Measurements from ENCODE around the gene RFNG.

RFNG gene

DNA sequence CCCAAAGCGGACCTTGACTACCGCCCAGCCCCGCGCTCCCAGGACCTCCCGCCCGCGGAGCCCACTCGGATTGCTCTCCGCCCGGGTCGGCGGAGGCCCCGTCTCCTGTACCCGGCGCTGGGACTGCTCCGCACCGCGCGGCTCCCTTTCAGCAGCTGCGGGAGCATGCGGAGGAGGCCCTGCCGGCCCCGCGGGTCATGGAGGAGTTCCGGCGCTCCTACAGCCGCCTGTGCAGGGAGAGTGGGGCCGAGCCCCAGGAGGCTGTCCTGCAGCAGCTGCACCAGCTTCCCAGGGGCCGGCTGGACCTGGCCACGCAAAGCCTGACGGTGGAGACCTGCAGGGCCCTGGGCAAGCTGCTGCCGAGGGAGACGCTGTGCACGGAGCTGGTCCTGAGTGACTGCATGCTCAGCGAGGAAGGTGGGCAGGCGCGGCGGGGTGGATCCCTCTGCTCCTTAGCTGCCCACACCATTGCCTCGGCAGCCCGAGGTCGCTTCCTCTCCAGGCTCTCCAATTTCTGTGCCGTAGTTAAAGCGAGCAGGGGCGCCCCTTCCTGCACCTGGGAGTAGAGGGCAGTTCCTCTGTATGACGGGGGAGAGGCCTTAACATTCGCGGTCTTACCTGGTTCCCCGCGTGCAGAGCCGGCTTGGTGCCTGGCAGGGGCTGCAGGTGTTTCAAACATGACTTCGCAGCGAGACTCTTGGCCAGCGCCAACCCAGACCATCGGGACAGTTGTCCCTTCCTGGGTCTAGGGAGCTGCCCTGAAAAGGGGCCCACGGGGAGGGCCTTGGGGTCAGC, 28.0 kb downstream of the RFNG start:
- DNase-seq: no peak

DNA sequence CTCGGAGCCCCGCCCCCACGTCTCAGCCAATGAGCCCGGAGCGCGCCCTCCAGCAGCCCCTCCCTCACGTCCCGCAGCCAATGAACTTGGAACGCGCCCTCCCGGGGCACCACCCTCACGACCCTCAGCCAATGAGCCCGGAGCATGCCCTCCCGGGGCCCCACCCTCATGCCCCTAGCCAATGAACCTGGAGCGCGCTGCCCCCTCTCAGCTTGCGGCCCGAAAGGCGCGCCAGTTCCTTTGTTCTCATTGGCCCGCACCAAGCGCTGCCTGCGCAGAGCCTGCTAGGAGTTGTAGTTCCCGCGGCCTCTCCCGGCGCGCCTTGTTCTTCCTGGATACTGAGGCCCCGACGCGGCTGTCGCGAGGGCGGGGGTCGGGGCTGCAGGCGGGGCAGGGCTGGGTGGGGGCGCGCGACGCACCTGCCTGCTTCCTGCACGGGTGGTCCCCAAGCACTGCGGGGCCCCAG, 28.6 kb downstream of the RFNG start, which contains the start of gene LRRC45:
Gene LRRC45 (plus strand): TSS at position 325 of the 466 bp plus-strand sequence. CDS start 339 bp downstream, outside the sequence.
- DNase-seq: peak; percentile 99 to 100

DNA sequence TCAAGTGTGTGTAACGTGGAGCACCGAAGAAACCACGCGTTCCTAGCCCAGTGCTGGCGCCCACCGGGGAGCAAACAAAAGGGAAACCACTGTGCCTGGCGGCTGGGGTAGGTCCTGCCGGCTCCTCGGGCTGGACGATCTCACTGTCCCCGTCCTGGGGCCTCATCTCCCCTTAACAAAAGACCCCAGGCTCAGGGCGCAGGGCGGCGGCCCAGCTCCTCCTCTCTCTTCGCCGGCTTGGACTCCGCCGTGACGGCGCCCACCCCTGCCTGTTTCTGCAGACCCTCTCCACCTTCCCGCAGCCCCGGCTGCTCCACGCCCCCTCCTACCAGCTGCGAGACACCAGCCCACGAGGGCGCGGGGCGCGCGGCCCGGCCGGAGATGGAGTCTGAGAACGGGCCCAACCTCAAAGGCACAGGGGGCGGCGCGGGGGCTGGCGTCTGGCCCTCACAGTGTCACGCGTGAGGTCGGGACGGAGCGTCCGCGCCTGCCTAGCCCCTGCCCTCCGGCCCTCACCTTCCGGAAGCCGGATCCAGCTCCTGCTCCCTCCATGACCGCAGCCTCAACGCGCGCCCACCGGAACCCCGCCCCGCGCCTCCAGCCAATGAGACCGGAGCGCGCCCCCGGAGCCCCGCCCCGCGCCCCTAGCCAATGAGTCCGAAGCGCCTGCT, 29.2 kb downstream of the RFNG start, which contains the start of gene CENPX:
Gene CENPX (minus strand): TSS at position 569 of the 671 bp plus-strand sequence. CDS start 17 bp downstream, at position 552.
- DNase-seq: no peak

DNA sequence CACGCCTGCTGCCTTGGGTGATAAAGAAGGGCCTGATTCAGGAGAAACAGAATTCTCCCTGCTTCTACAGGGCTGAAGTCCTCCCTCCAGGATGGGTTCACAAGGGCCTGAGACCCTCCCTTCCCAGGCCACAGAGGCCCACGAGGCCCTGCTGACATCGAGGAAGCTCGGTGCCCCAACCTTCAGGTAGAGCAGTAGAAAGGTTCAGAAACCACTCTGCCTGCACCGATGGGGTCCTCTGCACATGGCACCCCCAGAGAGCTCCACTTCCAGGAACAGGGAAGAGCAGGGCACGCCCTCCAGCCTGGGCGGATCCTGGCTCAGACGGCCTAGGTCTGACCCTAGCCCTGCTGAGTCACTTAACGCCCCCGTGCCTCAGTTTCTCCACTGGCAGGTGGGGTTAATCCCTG, 29.7 kb downstream of the RFNG start:
- no peak for DNase-seq

DNA sequence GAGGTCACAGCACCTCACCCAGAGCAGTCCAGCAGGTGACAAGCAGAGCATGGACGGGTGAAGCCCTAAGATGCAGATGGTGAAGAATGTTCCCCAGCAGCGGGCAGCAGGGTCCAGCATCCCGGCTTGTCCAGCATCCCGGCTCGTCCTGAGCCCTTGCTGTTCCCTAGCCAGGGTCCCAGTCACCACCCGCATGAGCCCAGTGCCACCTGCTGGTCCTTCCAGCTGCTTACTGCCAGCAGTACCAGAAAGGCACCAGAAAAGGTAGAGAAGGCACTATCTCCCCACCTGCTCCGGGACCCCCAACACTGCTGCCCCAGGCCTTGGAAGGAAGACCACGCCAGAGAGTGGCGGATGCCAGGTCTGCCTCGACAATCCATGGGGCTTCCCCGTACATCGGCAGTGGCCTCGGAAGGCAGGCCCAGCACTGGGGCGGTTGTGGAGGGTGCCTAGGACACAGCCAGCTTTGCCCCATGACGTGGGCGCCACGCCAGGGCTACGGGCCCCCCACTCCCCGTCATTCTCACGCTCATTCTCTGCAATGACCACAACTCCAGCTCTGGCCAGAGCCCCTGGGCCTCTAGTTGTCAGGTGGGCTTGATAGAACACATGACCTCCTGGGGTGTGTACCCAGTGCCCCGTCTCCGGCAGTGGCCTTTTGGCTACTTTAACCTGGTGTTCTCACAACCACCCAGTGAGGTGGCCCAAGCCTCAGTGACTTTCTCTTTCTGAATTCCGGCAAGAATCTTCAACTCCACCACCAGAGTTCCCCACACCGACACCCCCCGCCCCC, 30.3 kb downstream of the RFNG start:
- peak; percentile 36 to 75 for DNase-seq

DNA sequence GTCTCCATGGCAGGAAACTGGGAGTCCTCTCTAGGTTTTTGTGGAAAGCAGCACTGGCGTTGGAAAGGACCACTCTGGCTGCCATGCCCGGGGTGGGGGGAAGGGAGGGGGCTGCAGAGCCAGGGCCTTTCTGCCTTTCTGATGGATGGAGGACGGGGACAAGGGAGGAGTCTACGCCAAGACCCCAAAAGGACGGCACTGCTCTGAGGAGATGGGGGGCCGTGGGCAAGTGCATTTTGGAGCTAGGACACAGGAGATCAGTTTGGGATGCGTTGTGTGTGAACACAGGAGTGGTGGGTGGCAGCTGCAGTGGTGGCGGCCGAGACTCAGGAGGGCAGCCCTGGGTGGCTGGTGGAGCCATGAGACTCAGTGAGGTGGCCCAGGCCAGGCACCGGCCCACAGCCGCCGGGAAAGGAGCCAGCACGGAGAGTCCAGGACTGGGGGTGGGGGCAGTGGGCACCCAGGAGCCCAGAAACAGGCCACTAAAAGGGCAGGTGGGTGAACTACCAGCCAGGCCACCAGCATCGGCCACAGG, 31.0 kb downstream of the RFNG start:
- no peak for DNase-seq

DNA sequence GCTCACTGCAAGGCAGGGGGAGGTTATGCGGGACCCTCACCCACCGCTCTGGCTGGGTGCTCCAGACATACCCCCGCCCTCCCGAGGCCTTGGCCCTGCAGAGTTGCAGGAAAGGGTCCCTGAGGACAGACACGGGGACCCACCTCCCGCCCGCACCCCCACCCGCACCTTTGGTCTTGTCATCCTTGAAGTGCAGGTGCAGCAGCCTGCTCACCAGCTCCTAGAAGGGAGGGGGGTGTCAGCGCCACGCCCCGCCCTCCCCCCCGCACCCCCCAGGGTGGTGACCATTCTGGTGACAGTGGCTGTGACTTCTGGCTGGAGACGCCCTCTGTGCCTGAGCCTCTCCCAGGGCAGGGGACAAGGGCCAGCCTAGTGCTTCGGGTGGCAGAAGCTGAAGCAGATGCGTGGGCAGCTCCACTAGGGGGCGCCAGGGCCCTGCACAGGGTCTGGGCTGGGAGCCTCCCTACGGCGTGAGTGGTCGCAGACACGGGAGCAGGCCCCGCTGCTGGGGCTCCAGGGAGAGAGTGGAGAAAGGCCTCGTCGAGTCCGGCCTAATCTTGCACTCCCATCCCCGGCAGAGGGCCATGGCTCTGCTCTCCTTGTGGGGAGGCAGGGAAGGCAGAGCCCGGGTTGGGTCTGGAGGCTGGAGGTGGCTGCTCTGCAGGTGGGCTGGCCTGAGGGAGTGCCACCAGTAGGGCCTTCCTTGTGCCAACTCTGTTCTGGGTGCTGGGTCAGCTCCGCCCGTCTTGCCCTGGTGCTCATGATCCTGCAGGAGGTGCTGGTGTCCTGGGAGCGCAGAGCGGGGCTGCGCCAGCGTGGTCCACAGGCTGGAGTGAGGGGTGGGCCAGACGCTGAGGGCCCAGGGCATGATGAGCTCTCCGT, 31.7 kb downstream of the RFNG start:
- DNase-seq: no peak

DNA sequence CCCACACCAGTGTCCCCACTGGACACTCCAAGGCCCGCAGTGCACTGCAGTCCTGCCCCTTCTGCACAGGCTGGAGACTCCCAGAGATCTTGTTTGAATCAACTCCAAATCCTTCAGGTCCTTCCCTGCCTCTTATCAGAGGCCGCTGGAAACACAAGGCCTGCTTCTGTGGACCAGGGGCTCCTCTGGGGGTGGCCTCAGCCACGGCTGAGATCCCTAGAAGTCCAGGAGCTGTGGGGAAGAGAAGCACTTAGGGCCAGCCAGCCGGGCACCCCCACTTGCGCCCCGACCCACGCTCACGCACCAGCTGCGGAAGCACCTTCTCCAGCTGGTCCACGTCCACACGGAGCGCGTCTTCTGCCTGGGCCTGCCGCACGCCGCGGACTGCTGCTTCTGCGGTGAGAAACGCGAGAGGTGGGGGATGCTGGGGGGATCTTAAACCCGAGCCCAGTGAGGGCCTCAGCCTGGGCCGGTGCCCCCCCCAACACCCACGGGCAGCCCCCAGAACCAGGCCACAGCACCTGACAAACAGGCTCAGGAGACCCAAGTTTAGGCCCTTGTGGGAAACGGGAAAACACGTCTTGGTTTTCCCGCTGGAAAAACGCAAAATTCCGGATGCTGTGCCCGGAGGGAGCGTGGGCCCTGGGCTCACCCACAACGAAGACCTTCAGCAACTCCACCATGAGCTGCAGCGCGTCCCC, 32.5 kb downstream of the RFNG start:
- no peak for DNase-seq

DNA sequence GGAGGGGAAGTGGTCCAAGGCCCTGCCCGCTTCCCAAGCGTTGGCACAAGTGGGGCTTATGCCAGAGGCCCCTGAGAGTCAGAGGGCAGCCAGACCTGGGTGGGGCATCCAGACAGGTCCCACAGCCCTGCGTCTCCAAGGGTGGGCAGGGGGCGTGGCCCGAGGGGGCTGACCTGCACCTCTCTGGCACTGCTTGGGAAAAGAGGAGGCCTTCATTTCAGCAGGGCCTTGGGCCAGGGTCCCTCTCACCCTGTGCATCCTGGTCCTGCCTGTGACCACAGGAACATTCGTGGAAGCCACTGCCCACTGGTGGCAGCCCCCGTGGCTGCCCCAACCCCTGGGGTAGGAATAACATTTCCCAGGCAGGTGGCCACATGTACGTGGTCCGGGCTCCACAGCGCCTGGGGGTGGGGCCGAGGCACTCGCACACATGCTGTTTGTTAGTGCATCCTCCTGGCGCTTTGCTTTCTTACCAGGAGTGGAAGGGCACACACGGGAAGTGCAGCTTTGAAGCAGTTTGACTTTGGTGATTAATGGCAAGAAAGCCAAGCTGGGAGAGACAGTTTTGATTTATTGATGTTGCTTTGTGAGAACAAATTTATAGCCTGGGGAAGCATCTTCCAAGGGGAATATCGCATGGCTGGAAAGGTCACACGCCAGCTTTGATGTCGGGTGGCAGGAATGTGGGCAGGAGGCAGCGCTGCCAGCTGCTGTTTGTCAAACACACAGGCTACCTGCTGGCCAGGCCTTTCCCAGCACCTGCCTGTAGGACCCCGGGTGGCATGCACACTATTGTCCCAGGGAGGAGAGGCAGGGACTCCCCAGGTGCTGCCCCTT, 33.2 kb downstream of the RFNG start:
- no peak for DNase-seq

DNA sequence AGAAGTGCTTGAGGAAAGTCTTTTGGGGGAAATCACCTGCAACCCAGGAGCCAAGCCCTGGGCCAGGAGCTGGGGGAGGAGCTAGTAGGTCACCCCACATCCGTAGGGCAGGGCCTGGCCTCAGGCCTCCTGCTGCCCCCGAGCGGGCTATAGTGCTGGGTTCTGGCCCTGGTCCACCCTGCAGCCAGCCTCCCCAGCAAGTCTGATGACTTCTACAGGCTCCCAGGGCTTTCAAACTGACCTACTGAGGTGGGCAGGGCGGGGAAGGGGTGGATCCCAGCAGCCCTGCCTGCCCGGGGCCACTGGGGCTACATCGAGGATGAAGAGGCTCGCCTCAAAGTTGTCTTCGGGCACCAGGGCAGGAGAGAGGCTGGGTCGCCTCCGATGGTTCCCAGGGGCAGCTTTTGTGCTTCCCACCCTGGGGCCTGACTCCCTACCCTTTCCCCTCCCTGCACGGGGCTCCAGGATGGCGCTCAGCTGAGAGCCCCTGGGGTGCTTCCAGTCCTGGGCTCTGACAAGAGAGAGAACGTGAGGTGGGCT, 33.9 kb downstream of the RFNG start:
- no peak for DNase-seq

DNA sequence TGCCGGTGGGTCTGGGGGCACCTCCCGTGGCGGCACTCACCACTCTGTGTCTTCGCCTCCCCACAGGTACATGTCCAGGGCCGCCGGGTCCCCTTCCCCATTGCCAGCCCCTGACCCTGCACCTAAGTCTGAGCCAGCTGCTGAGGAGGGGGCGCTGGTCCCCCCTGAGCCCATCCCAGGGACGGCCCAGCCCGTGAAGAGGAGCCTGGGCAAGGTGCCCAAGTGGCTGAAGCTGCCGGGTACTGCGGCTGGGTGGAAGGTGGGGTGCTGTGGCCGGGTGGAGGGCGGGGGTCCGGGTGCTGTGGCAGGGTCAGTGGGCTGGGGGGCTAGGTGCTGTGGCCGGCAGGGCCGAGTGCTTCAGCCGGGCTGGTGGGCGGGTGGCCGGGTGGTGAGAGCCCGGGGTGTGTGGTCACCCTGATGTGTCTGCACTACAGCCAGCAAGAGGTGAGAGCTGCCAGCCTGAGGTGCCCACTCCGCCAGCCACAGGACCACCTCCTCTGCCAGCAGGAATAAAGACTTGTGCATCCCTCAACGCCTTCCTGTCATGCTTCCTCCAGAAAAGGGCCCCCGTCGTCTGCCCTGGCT, 34.6 kb downstream of the RFNG start:
- no peak for DNase-seq

DNA sequence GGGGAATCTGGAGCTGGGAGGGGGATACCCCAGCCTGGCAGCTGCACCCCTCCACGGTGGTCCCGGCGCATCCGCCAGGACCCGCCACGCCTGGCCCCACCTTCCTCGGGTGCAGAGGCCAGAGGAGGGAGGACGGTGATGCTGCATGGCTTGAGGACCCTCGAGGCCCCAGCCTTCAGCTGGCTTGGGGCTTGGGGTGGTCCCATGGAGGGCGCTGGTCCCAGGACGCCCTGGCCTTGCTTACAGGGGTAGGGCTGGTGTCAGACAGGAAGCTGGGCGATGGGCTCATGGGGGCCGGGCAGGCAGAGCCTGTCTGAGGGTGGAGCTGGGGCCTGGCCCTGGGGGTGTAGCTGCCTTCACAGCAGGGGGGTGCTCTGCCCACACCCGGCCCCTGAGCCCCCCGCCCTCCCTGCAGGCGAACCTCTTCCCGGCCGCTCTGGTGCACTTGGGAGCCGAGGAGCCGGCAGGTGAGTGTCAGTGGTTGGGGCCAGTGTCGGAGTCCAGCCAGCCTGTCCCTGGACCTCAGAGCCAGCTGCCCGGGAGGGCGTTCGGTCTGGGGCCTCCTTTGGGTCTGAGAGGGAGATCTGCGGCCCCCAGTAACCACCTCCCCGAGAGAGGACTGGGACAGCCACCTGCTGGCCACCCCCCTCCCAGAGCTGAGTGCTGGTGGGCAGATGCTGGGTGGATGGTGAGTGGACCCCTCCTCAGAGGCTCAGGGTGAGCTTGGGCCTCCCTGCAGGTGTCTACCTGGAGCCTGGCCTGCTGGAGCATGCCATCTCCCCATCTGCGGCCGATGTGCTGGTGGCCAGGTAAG, 35.3 kb downstream of the RFNG start:
- no peak for DNase-seq

DNA sequence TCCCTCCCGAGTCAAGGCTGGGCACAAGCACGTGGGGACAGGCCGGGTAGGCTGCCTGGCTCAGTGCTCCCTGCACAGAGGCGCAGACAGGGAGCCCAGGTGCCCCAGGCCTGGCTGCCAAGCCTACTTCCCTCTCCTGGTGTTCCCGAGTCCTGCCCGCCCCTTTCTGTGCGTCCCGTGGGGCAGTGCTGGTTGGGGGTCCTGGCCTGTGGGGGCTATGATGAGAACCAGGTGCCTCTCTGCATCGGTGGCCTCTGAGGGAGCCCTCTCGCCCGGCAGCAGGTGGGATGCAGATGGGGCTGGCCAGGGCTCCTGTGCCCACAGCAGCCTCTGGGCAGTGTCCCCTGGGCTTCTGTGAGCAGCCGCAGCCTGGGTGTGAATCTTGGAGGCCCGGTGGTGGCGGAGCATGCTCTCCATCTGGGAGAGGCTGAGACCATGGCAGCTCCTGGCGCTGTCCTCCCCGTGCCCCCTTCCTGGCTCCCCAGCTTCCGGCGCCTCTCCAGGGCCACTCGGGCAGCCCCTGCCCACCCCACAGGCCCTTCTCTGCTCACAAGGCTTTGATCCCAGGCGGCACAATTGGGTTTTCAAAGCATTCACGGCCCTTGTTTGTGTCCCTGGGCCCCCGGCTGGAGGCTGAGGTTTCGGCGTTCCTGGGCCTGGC, 36.2 kb downstream of the RFNG start:
- no peak for DNase-seq

DNA sequence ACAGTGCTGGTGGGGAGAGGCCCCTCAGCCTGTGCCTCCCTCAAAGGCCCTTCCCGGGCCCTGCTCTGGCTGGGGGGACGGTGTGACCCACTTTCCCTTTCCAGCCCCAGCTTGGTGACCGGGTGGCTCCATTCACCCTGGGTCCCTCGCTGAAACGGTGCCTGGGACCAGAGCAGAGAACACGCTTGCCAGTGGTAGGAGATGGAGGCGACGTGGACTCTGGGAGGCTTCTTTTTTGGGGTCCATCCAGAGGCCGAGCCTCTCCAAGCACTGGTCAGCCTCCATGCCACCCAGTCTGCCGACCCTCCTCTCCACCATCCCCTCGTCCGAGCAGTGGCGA, 36.7 kb downstream of the RFNG start:
- DNase-seq: no peak

DNA sequence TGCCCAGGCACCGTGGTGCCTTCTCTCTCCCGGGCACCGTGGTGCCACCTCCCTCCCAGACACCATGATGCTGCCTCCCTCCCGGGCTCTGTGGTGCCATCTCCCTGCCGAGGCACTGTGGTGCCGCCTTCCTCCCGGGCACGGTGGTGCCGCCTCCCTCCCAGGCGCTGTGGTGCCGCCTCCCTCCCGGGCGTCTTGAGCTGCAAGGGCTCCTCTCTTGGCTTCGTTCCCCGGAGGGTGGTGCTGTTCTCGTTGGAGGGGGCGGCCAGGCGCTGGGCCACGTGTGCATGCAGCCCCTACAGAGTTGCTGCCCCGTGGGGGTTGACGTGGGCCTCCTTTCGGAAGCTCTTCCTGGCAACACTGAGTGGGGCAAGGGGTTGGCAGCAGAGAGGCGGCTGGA, 37.2 kb downstream of the RFNG start:
- DNase-seq: no peak

DNA sequence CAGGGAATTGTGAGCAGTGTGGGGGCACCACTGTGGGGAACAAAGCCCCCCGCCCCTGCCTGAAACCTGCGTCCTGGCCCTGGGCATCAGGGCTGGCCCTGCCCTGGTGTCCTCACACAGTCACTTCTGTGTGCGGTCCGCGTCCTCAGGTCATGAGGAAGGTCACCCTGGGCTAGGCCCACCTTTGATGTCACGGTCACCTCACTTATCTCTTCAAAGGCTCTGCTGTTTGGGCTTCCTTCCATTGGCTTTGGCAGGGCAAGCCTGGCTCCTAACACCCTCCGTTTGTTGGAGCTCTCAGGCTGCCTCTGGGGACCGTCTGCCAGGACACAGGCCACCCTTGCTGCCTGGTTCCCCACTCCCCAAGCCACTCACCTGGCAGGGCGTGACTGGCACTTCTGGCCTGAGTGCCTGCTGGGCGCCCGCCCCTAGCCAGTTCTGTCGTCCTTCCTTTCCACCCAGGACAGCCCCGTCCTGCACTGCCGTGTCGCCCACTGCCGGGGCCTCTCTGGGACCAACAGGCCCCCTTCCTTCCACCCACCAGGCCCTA, 37.8 kb downstream of the RFNG start:
- DNase-seq: no peak

DNA sequence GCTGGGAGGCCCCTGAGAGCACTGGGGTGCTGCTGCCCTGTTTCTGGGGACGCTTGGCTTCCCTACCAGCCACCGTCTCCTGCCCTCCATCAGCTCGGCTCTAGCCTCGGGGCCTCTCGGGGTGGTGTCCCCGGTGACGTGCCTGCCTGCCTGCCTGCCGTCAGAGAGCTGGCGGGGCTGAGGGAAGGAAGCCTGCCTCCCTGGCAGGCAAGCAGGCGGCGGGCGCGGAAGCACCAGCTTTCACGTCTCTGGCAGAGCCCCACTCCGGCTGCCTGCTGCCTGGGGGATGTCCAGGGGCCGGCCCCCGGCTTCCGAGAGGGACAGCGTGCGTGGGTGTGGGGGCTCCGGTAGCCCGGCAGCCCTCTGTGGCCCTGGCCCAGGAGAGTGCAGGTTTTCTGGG, 38.3 kb downstream of the RFNG start:
- peak in 1 of 2 donors; percentile 37 for DNase-seq

All from hippocampal formation (tissue), 2 donors.